ENCODE results near the gene JAG2.

JAG2 gene

DNA sequence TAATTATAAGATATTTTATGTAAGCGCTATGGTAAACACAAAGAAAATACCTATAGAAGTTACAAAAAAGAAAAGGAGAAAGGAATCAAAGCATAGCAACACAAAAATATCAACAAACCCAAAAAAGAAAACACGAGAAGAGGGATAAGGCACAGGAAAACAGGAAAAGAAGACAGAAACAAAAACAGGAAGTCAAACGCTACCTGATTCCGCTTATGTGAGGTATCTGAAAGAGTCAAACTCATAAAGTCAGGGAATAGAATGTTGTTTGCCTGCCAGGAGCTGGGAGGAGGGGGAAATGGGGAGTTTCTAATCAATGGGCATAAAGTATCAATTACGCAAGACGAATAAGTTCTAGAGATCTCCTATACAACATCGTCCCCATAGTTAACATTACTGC, 63.4 kb downstream of the JAG2 start (continued):
- TF ChIP-seq POU6F1 (CRISPR knock-in tag; IDR thresholded peaks at IDR 0.05; ENCODE audit: borderline replicate concordance, low read depth) = no peak

DNA sequence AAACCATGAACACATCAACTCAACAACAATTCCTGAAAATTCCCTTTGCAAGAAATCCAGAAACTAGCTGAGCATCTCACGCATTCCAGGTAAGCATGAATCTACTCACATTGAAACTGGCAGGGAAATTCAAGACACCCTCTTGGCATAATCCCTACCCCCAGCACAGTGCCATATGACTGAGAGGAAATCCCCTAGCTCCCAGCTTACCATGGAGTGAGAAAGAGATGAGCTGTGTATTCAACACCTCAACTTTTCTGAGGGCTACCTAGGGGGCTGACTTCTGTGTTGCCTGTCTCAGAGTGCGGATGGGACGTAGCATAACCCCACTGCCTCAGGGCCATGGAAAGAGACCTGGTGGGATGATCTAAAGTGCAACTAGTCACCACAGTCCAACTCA, 65.7 kb downstream of the JAG2 start:
- ATAC-seq = no peak
- no peak for TF ChIP-seq ESRRG (CRISPR knock-in tag; IDR thresholded peaks at IDR 0.05)
- no peak for TF ChIP-seq POU6F1 (CRISPR knock-in tag; IDR thresholded peaks at IDR 0.05; ENCODE audit: borderline replicate concordance, low read depth)
- no peak for TF ChIP-seq ZC3H10 (CRISPR knock-in tag; IDR thresholded peaks at IDR 0.05)
- TF ChIP-seq ZFP3 (CRISPR knock-in tag; IDR thresholded peaks at IDR 0.05) = no peak
- no peak for TF ChIP-seq TSHZ2 (CRISPR knock-in tag; IDR thresholded peaks at IDR 0.05)
- TF ChIP-seq ISL1 (CRISPR knock-in tag; IDR thresholded peaks at IDR 0.05) = no peak
- TF ChIP-seq RARB (CRISPR knock-in tag; IDR thresholded peaks at IDR 0.05) = no peak
- no peak for TF ChIP-seq SNAI2 (CRISPR knock-in tag; IDR thresholded peaks at IDR 0.05)
- no peak for TF ChIP-seq ZNF70 (CRISPR knock-in tag; IDR thresholded peaks at IDR 0.05)
- TF ChIP-seq GLIS3 (CRISPR knock-in tag; IDR thresholded peaks at IDR 0.05) = no peak

DNA sequence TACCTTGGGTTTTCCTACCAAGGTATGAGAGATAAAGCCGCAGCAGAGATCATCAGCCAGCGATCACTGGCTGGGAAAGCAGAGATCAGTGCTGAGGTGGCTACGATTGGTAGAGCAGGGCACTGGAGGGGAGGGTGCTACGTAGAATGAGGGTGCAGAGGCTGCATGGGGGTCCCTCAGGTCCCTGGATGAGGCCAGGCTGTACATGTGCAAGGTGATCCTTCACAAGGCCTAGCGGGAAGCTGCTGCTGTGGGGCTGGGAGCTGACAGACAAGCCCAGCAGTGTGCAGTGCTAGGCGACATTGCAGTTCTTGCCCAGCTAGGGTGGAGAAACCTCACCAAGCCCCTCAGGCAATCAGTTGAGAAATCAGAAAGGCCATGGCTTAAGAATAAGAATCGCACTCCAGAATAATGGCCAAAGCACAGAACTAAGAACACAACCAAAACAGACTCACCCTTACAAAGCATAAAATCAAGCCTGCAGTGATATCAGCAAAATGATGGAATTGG, 66.2 kb downstream of the JAG2 start:
- no peak for ATAC-seq
- TF ChIP-seq, protein P1, sequence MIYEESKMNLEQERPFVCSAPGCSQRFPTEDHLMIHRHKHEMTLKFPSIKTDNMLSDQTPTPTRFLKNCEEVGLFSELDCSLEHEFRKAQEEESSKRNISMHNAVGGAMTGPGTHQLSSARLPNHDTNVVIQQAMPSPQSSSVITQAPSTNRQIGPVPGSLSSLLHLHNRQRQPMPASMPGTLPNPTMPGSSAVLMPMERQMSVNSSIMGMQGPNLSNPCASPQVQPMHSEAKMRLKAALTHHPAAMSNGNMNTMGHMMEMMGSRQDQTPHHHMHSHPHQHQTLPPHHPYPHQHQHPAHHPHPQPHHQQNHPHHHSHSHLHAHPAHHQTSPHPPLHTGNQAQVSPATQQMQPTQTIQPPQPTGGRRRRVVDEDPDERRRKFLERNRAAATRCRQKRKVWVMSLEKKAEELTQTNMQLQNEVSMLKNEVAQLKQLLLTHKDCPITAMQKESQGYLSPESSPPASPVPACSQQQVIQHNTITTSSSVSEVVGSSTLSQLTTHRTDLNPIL (CRISPR knock-in tag; IDR thresholded peaks at IDR 0.05; ENCODE audit: low read depth) = no peak
- TF ChIP-seq TCF4 (CRISPR knock-in tag; IDR thresholded peaks at IDR 0.05; ENCODE audit: borderline replicate concordance) = no peak
- TF ChIP-seq ZNF70 (CRISPR knock-in tag; IDR thresholded peaks at IDR 0.05) = no peak
- TF ChIP-seq ZNF8 (CRISPR knock-in tag; IDR thresholded peaks at IDR 0.05) = no peak
- TF ChIP-seq CSDC2 (CRISPR knock-in tag; IDR thresholded peaks at IDR 0.05) = no peak

GRCh38 chr14:105100910-105101309, 67.7 kb downstream of the JAG2 start:
- ATAC-seq = no peak
- TF ChIP-seq, protein P2, sequence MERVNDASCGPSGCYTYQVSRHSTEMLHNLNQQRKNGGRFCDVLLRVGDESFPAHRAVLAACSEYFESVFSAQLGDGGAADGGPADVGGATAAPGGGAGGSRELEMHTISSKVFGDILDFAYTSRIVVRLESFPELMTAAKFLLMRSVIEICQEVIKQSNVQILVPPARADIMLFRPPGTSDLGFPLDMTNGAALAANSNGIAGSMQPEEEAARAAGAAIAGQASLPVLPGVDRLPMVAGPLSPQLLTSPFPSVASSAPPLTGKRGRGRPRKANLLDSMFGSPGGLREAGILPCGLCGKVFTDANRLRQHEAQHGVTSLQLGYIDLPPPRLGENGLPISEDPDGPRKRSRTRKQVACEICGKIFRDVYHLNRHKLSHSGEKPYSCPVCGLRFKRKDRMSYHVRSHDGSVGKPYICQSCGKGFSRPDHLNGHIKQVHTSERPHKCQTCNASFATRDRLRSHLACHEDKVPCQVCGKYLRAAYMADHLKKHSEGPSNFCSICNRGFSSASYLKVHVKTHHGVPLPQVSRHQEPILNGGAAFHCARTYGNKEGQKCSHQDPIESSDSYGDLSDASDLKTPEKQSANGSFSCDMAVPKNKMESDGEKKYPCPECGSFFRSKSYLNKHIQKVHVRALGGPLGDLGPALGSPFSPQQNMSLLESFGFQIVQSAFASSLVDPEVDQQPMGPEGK (CRISPR knock-in tag; IDR thresholded peaks at IDR 0.05; ENCODE audit: borderline replicate concordance) = no peak
- TF ChIP-seq ARNTL (CRISPR knock-in tag; IDR thresholded peaks at IDR 0.05; ENCODE audit: borderline replicate concordance, low read depth) (no peak), TCF4 (CRISPR knock-in tag; IDR thresholded peaks at IDR 0.05; ENCODE audit: borderline replicate concordance) (no peak), ZFP3 (CRISPR knock-in tag; IDR thresholded peaks at IDR 0.05) (no peak), SNAI2 (CRISPR knock-in tag; IDR thresholded peaks at IDR 0.05) (no peak)

DNA sequence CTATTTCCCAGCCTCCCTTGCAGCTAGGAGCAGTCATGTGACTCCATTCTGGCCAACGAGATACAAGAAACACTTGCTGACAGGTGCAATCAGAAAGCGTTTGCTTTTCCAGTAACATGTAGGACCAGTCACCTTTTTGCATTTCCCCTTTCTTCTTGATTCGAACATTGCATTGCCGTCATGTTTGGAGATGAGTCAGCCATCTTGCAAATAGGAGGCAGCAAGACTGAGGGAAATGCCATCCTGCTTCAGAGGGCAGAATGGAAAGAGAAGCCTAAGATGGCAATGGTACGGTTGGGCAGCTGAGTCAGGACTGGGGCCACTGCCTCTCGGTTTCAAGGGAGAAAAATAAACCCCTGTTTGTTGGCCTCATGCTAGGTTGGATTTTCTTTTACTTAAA, 68.8 kb downstream of the JAG2 start:
- TF ChIP-seq, protein P2 (CRISPR knock-in tag; IDR thresholded peaks at IDR 0.05; ENCODE audit: borderline replicate concordance) = no peak
- ATAC-seq = no peak
